AG09319 (cell line): ENCODE results near the gene ANKRD17.

Experiments used
- DNase-seq: peaks from one replicate; pipeline ENCODE4 v3.0.0-alpha.2; 2010; ENCODE audit warnings: low read depth; ENCODE audit errors: extremely low read depth
- TF ChIP-seq, protein P1 (sequence below): IDR thresholded peaks from 2 replicates; pipeline ENCODE4 v1.5.1; 2011; ENCODE audit warnings: low read depth, mild to moderate bottlenecking, inconsistent platforms, low read length, moderate library complexity

ANKRD17 gene

DNA sequence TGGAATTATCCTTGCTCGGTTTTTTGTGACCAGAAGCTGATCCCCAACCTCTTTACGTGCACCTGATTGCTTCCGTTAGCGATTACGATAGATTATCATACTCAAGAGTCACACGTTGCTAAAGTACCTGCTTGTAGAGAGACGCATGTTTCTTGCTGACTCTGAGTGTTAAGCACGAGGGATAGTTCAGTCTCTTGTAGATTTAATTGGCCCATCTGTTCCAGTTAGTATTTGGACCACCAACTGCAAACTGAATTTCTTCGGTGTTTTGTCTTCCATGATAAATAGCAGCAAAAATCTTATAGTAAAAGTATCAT, 188.6 kb downstream of the ANKRD17 start:
- no peak for DNase-seq
- TF ChIP-seq, protein P1, sequence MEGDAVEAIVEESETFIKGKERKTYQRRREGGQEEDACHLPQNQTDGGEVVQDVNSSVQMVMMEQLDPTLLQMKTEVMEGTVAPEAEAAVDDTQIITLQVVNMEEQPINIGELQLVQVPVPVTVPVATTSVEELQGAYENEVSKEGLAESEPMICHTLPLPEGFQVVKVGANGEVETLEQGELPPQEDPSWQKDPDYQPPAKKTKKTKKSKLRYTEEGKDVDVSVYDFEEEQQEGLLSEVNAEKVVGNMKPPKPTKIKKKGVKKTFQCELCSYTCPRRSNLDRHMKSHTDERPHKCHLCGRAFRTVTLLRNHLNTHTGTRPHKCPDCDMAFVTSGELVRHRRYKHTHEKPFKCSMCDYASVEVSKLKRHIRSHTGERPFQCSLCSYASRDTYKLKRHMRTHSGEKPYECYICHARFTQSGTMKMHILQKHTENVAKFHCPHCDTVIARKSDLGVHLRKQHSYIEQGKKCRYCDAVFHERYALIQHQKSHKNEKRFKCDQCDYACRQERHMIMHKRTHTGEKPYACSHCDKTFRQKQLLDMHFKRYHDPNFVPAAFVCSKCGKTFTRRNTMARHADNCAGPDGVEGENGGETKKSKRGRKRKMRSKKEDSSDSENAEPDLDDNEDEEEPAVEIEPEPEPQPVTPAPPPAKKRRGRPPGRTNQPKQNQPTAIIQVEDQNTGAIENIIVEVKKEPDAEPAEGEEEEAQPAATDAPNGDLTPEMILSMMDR = no peak

DNA sequence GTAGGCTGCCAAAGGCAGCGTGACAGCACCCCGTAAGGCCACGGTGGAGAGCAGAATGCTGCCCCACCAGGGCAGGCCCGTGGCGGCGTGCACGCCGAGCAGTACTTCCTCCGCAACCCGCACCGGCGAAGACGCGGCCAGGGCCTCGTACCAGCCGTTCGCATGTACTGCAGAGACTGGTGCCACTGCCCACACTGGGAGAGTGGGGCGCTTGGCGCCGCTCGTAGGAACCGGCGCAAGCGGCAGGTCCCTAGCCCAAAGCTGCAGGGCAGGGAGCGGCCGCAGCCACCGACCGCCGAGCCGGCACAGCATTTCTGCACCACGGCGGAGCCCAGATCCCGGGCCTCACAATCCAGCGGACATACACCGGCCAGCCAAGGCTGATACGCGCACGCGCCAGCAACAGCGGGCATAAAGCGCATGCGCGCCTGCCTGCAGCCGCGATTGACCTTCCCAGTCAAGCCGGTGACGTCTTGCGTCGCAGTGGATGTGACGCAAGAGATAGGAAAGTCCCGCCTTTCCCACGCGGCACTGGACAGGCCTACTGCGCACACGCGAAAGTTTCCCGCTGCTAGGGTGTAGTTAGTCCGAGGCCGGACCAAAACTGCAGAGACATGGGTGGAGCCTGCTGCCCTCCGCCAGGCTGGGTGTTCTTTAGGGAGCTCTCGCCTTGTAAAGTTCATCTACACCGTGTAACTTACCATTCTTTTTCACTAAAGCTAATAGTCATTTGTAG, 189.1 kb downstream of the ANKRD17 start, which contains the start of gene COX18:
COX18 (minus strand) TSS at position 379 of the 736 bp plus-strand sequence; CDS start at position 312, 67 bp downstream.
- DNase-seq = peak; percentile 97

DNA sequence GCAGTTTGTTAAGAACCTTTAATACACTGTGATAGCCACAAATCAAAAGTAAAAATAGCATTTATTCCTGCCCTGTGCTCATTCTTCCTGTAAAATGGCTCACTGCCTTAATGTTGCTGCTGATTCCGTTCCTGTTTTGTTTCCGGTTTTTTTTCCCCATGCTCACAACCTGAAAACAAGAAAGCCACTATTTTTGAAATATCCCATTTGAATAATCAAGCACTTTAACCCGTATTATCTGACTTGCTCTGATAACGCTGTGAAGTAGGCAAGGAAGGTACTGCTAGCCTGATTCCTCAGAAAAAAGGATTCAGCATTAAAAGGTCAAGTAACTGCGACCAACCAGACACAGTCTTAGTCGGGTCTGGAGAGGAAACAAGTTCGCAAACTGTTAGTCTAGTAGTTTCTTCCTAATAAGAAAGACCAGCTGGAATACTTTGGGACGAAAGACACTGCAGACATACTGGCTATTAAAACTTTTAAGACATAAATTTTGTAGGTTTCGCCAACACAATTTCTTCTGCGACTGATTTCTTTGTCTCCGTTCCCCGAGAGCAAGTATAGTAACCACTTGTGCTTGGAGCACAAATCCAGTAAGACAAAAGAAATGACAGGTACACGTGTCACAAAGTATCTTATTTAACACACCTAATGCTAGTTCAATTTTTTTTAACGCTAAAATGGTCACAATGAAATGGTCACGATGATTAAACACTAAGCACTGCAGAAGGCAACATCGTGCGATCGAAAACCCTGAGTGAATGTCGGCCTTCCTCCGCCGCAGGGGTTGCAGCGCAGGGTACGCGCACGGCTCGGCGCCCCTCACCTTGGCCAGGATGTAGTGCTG, 189.9 kb downstream of the ANKRD17 start:
- DNase-seq = no peak
- TF ChIP-seq, protein P1 = no peak

More for the DNA sequence above, 189.1 kb downstream of the ANKRD17 start, which contains the start of gene COX18:
- TF ChIP-seq, protein P1 = no peak

DNA sequence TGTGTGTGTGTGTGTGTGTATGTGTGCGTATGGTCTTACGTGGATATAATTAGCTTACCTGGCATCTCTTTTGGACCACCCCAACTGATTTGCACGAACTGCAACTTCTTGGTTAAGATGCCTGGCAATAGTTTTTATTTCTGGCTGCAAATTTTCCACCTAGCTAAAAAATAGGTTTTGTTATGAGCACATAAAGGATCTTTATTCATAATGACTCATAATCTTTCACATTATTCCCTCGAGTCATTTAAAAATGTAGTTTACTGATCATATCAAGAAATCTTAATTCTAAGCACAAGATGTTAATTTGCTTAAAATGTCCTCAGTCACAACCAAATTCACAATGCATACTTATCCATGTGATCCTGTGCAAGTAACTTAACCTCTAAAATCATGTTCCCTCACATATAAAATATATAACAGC, 190.6 kb downstream of the ANKRD17 start:
- TF ChIP-seq, protein P1 = no peak
- no peak for DNase-seq

DNA sequence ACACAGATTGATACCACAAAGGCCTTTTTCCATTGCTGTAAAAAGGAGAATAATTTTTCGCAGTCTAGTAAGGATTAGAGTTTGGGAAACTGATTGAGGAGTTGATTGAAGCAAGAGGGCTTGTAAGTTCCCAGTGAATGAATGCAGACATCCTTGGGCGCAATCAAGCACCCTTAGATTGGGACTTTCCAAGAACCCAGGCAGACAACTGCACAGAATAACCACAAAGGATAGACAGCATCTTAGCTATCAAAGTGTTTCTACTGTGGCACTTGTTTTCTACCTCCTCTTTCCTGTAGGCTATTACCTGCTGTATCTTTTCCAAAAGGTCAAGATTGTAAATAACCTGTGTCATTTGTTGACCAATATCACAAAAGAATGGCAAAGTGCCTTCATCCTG, 191.7 kb downstream of the ANKRD17 start:
- no peak for DNase-seq

DNA sequence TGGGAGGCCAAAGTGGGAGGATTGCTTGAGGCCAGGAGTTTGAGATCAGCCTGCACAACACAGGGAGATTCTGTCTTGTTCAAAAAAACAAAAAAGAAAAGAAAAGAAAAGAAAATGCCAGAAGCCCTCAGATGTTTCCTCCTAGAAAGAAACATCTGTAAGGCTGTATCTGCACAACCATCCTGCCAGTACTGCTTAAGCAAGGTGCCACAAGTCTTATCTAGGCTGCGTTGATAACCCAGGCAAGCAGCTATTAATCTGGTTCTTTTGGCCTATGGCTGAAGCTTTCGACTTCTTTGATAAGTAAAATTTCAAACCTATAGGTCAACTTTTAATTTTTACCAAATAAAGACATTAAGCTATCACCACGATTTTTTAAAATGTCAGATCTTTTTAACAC, 192.2 kb downstream of the ANKRD17 start:
- TF ChIP-seq, protein P1 = no peak
- no peak for DNase-seq

More for the DNA sequence above, 191.7 kb downstream of the ANKRD17 start:
- TF ChIP-seq, protein P1 = no peak

DNA sequence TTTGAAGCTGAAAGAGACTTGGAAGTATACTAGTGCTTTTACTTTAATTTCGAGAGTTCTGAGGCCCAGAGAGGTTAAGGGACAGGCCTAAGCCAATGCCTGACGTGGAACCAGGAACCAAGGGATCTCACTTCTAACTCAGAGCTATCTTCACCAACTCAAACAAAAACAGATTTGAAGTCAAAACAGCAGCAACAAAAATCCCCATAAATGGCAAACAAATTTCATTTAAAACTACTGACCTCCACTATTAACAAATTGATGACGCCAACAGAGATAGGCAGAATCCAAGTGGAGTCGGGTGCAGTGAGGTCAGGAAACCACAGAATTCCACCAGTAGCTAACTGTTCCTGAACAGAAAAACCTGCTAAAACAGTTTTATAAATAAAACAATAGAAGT, 194.1 kb downstream of the ANKRD17 start:
- TF ChIP-seq, protein P1 = no peak
- DNase-seq = no peak
